SJSA1 (cell line): ENCODE results near the gene PPFIA4. TPM values are rescaled to one million over a fixed set of nuclear protein-coding genes. Genes with fewer than 3 reads are reported as not detected.
A peak's percentile ranks its signal among the peaks of the same experiment; 100 is the strongest.
"Not testable (repeated sequence)": the region's sequence is repeated elsewhere in the genome, so short reads cannot be mapped to it uniquely, and the experiment has no call there.

ENCODE experiments used
- DNase-seq, 2 experiments: peaks; one replicate each; pipeline ENCODE4 v3.0.0-alpha.2; 2015 to 2020; ENCODE audit warnings: low spot score in 2 of 2, low read depth in 1 of 2
- H3K27ac ChIP-seq: fragments of 250-450 bp; sonication (Bioruptor Pico); 2 replicates; pipeline ENCODE4 v1.5.1; 2020; ENCODE audit warnings: mild to moderate bottlenecking, moderate library complexity
- H3K27me3 ChIP-seq: fragments of 250-450 bp; sonication (Bioruptor Pico); replicated peaks from 2 replicates; pipeline ENCODE4 v1.5.1; 2020; ENCODE audit warnings: mild to moderate bottlenecking, moderate library complexity
- H3K36me3 ChIP-seq: fragments of 250-450 bp; sonication (Bioruptor Pico); 2 replicates; pipeline ENCODE4 v1.5.1; 2020; ENCODE audit warnings: mild to moderate bottlenecking
- H3K4me1 ChIP-seq: fragments of 250-450 bp; sonication (Bioruptor Pico); replicated peaks from 2 replicates; pipeline ENCODE4 v1.6.1; 2021; ENCODE audit warnings: mild to moderate bottlenecking
- H3K4me3 ChIP-seq: fragments of 250-450 bp; sonication (Bioruptor Pico); 2 replicates; pipeline ENCODE4 v1.5.1; 2020; ENCODE audit warnings: mild to moderate bottlenecking
- H3K9me3 ChIP-seq: fragments of 250-450 bp; sonication (Bioruptor Pico); replicated peaks from 2 replicates; pipeline ENCODE4 v1.5.1; 2020; ENCODE audit warnings: mild to moderate bottlenecking
- total RNA-seq: library from RNA; depleted of rRNA; stranded (reverse); fragments of >200 nt; shearing (Covaris generic); gene quantifications from 2 replicates; pipeline ENCODE4 v1.2.3, GENCODE V29; 2014; rRNA removed

Gene PPFIA4
- total RNA-seq, result not detected in 2 replicates

DNA sequence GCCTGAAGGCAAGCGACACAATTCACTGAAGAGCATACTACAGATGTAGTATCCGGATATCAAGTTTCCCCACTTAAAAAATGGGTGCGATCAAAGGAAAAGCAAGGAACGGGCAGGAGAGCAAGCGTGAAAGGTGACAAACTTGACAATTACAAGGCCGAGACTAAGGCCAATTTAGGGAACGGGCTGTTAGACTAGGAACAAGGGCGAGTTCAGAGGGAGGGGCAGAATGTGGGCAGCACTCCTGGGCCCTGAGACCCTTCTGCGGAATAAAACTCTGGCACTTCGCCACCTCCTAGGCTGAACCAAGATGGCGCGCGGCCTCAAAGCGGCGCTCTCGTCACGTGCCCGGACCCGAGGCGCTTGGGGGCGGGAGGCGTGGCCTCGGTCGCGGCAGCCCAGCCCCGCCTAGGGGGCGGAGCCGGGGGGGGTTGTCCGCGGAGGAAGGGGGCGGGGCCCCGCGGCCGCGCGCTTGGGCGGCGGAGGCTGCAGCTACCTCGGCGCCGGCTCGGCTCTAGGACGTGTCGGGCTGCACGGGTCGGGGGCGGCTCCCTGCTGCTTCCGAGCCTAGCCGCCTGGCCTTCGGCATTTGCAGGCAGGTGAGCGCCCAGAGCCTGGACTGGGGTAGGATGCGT lies at the start of gene PPFIA4:
TSS of gene PPFIA4 (plus strand) at position 461 of the 635 bp plus-strand sequence. CDS start 12,518 bp downstream, outside the sequence.
- Histone ChIP-seq H3K27me3 (peaks cover 9% of the 10 kb centered on the region), H3K4me3 (peak within 1 kb of the TSS; percentile 34), H3K9me3 (no peaks in the 10 kb centered on the region), H3K4me1 (peaks cover 10% of the 10 kb centered on the region), H3K36me3 (peaks cover 30% of the 10 kb centered on the region), H3K27ac (no peak within 1 kb of the TSS)
- DNase-seq, result peak; percentile 37 to 69

DNA sequence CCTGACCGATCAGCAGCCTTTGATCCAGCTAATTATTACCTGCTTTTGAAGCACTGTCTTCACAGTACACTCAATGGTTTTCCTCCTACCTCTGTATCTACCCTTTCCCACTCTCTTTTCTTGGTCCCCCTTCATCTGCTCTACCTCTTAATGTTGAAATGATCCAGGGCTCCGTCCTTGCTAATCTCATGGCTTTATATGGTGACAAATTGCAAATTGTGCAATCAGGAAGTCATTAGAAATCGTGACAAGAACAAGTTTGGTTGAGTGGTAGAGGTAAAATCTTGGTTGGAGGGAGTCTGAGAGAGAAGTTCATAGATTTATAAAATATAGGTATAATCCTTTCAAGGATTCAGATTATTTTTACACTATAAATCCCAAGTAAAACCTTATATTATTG lies 49.7 kb upstream of the PPFIA4 start:
- H3K4me1 ChIP-seq, result no peaks in the 10 kb centered on the region
- H3K9me3 ChIP-seq, result no peaks in the 10 kb centered on the region
- no peak overlapping the region for H3K27ac ChIP-seq
- no peaks in the 10 kb centered on the region for H3K36me3 ChIP-seq
- no peak overlapping the region for H3K4me3 ChIP-seq
- no peak for DNase-seq
- H3K27me3 ChIP-seq, result peaks cover 72% of the 10 kb centered on the region

DNA sequence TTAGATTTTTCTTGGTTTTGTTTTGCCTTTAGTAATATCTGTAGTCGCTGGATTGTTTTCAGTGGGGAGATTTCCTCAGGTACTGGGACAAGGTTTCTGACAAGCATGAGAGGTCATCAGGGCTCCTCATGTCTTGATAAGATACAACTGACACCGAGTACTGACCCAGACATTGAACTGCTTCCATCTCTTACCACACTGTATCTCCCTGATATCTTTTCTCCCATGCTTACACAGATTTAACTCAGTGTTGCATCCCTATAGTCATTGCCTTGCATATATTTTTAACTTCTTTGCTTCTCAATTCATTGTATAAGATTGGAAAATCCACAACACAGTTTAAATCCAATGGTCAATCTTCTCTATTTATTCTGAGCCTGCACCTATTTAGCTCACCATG lies 46.8 kb upstream of the PPFIA4 start:
- Histone ChIP-seq H3K9me3 (no peaks in the 10 kb centered on the region), H3K27ac (no peak overlapping the region), H3K4me3 (no peak overlapping the region), H3K27me3 (peaks cover 61% of the 10 kb centered on the region), H3K4me1 (no peaks in the 10 kb centered on the region), H3K36me3 (no peaks in the 10 kb centered on the region)
- DNase-seq, result no peak

DNA sequence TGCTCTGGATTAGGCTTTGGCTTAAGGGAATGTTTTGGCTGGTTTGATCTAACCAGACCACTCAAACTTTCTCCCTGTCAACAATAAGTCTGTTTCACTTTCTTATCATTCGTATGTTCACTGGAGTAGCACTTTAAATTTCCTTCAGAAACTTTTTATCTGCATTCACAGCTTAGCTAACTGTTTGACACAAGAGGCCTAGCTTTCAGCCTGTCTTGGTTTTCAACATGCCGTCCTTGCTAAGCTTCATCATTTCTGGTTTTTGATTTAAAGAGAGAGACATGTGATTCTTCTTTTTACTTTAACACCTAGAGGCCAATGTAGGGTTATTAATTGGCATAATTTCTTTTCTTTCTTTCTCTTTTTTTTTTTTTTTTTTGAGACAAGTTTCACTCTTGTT lies 44.4 kb upstream of the PPFIA4 start:
- H3K4me3 ChIP-seq, result no peak overlapping the region
- DNase-seq, result no peak
- peaks cover 61% of the 10 kb centered on the region for H3K27me3 ChIP-seq
- H3K4me1 ChIP-seq, result no peaks in the 10 kb centered on the region
- H3K9me3 ChIP-seq, result no peaks in the 10 kb centered on the region
- no peak overlapping the region for H3K27ac ChIP-seq
- no peaks in the 10 kb centered on the region for H3K36me3 ChIP-seq

DNA sequence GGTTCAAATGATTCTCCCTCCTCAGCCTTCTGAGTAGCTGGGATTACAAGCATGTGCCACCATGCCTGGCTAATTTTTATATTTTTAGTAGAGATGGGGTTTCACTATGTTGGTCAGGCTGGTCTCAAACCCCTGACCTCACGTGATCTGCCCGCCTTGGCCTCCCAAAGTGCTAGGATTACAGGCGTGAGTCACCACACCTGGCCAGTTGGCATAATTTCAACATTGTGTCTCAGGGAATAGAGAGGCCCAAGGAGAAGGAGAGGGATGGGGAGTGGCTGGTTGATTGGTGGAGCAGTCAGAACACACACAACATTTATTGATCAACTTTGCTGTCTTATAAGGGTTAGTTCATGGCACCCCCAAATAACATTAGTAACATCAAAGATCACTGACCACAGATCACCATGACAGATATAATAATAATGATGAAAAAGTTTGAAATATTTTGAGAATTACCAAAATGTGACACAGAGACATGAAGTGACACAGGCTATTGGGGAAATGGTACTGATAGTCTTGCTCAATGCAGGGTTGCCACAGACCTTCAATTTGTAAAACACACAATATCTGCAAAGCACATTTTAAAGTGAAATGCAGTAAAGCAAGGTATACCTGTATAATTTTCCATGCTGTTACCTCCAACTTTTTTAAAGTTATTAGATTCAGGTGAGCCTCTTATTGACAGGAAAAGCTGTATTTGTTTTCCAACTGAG lies 43.4 kb upstream of the PPFIA4 start:
- no peak for DNase-seq
- H3K36me3 ChIP-seq, result no peaks in the 10 kb centered on the region
- no peaks in the 10 kb centered on the region for H3K9me3 ChIP-seq

DNA sequence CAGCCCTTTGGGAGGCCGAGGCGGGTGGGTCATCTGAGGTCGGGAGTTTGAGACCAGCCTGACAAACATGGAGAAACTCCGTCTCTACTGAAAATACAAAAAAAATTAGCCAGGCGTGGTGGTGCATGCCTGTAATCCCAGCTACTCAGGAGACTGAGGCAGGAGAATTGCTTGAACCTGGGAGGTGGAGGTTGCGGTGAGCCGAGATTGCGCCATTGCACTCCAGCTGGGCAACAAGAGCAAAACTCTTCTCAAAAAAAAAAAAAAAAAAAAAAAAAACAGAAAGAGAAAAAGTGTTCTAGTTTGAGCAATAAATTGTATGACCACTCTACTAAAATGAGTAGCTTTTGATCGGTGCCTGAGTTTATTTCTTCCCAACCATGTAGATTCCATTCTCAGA lies 40.2 kb upstream of the PPFIA4 start:
- DNase-seq, H3K27ac ChIP-seq, H3K4me3 ChIP-seq, H3K9me3 ChIP-seq, H3K36me3 ChIP-seq, H3K4me1 ChIP-seq: not testable (repeated sequence)
- peaks cover 37% of the 10 kb centered on the region for H3K27me3 ChIP-seq

More for the DNA sequence above, 43.4 kb upstream of the PPFIA4 start:
- H3K27me3 ChIP-seq, result peaks cover 52% of the 10 kb centered on the region
- no peaks in the 10 kb centered on the region for H3K4me1 ChIP-seq
- no peak overlapping the region for H3K4me3 ChIP-seq
- H3K27ac ChIP-seq, result no peak overlapping the region

DNA sequence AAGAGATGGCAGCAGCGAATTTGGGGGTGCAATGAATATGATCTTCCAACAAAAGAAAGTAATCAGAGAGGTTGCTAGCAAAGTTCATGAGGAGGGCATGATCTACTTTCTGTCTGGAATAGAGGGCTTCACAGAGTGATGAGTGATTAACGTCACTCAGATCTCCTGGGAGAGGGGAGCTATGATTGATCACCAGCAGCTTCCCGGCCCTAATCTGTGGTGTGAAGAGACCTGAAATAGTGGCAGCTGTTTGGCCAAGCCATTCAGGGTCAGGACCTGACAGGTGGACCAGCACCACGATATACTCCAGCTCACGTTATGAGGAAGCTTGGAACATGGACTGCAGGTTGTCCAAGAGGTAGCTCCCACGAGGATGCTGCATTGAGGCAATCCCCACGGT lies 39.0 kb upstream of the PPFIA4 start:
- DNase-seq, result no peak
- Histone ChIP-seq H3K4me3 (no peak overlapping the region), H3K27ac (no peak overlapping the region), H3K36me3 (no peaks in the 10 kb centered on the region), H3K27me3 (peaks cover 44% of the 10 kb centered on the region), H3K9me3 (no peaks in the 10 kb centered on the region), H3K4me1 (no peaks in the 10 kb centered on the region)

DNA sequence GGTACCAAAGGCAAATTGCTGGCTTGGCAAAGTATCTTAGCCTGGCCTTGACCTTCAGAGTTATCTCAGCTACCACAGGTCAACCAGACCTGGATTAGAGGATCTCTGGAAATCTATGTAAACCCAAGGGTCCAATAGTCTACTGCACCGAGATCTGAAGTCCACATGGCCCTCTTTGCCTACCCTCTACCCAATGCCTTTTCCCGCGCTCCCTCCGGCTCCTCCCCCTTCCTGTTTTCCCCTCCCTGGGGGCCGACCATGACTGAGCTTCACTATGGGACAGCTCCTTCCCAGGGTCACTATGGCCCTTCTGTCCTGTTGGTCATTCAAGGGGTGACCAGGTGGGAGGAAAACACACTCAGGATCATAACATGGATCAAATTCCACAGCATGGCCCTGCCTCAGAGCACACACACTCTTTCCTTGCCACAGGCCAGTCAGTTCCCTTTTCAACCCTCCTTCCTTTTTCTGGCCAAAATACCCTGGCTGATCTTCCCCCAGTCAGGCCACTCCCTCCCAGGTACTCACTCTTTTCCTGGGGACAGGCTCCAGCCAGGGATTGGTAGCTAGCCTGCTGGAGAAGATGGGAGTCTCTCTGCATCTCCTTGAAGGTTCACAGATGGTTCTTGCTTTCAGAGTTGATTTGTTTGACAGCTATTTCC lies 38.2 kb upstream of the PPFIA4 start:
- no peak for DNase-seq
- H3K27me3 ChIP-seq, result peaks cover 52% of the 10 kb centered on the region
- no peaks in the 10 kb centered on the region for H3K4me1 ChIP-seq
- no peaks in the 10 kb centered on the region for H3K9me3 ChIP-seq
- H3K36me3 ChIP-seq, result no peaks in the 10 kb centered on the region
- no peak overlapping the region for H3K27ac ChIP-seq
- H3K4me3 ChIP-seq, result no peak overlapping the region

DNA sequence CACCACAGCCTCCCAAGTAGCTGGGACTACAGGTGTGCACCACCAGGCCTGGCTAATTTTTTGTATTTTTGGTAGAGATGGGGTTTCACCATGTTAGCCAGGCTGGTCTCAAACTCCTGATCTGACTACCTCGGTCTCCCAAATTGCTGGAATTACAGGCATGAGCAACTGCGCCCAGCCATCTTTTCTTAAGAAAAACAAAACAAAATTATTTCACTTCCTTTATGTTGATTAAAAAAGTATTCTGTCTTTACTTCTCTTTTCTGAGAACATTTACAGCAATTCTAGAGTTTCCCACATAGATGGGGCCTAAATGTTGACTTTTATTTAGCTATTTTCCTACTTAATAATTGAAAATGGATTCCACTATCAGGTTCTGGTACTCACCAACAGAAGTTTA lies 36.4 kb upstream of the PPFIA4 start:
- no peaks in the 10 kb centered on the region for H3K36me3 ChIP-seq
- H3K4me1 ChIP-seq, result no peaks in the 10 kb centered on the region
- H3K4me3 ChIP-seq, result no peak overlapping the region
- peaks cover 51% of the 10 kb centered on the region for H3K27me3 ChIP-seq
- no peak for DNase-seq
- H3K9me3 ChIP-seq, result no peaks in the 10 kb centered on the region
- H3K27ac ChIP-seq, result no peak overlapping the region

DNA sequence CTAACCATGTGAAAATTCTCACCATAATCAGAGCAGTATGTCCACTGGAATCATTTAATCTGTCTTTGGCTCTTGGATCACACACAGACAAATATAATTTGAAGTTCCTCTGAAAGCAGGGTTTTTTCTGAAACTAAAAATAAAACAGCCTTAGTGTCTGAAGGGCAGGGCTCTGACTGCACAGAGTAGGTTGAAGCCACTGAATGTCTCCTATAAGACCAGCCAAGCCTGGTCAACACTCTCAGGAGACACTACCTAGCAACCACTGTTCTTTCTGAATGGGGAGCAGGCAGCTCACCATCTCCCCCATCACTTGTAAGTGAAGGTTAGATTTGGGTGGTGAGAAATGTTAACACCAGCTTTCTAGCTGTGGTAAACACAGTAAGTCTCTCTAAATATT lies 35.2 kb upstream of the PPFIA4 start:
- Histone ChIP-seq H3K36me3 (no peaks in the 10 kb centered on the region), H3K9me3 (no peaks in the 10 kb centered on the region), H3K27me3 (peaks cover 57% of the 10 kb centered on the region), H3K4me3 (no peak overlapping the region), H3K4me1 (no peaks in the 10 kb centered on the region), H3K27ac (no peak overlapping the region)
- no peak for DNase-seq

DNA sequence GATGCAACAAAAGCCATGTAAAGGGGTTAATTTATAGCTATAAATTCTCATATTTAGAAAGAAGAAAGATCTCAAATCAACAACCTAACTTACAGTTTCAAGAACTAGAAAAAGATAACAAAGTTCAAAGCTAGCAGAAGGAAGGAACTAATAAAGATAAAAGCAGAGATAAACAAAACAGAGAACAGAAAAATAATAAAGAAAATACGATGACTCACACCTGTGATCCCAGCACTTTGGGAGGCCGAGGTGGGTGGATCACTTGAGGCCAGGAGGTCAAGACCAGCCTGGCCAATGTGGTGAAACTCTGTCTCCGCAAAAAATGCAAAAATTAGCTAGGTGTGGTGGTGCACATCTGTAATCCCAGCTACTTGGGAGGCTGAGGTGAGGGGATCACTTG lies 31.5 kb upstream of the PPFIA4 start:
- no peak for DNase-seq
- Histone ChIP-seq H3K4me3 (no peak overlapping the region), H3K27ac (no peak overlapping the region), H3K36me3 (no peaks in the 10 kb centered on the region), H3K4me1 (no peaks in the 10 kb centered on the region), H3K27me3 (peaks cover 61% of the 10 kb centered on the region), H3K9me3 (no peaks in the 10 kb centered on the region)

DNA sequence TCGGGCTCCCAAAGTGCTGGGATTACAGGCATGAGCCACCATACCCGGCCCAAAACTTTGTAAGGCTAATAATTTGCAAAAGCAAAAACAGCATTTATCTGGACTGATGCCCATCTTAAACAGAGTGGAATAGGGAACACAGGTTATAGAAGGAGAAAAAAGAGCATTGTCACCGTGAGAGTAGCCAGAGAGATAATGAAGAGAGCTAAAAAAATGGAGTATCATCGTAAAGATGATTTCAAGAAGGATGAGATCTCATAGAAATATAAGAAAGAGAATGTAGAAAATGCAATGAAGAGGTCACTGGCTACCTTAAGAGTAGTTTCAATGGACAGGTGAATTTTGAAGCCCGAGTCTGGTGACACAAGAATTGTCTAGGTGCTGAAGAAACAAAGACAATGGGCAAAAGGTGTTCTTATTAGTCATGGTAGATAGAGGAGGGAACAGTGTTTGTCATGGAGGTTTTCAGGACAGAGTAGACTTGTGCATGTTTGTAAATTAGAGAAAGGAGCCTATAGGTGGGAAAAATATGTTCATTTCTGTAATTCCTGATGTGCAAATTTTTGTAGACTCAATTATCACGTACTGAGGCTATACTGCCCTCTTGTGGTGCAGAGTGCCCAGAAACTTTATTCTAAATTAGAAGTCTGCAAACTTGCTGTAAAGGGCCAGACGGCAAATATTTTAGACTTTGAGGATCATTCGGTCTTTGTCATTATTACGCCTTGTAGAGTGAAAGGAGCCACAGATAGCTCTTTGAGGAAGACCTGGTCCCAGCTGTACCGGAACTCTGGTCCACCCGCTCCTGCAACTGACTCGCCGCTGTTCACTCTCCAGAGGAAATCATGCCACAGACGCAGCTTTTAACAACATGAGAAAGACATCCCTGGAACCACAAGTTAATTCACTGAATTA lies 27.2 kb upstream of the PPFIA4 start:
- Histone ChIP-seq H3K36me3 (no peaks in the 10 kb centered on the region), H3K27ac (no peak overlapping the region), H3K4me1 (no peaks in the 10 kb centered on the region), H3K9me3 (no peaks in the 10 kb centered on the region), H3K27me3 (peaks cover 29% of the 10 kb centered on the region), H3K4me3 (no peak overlapping the region)
- DNase-seq, result peak in 1 of 2 experiments; percentile 39

DNA sequence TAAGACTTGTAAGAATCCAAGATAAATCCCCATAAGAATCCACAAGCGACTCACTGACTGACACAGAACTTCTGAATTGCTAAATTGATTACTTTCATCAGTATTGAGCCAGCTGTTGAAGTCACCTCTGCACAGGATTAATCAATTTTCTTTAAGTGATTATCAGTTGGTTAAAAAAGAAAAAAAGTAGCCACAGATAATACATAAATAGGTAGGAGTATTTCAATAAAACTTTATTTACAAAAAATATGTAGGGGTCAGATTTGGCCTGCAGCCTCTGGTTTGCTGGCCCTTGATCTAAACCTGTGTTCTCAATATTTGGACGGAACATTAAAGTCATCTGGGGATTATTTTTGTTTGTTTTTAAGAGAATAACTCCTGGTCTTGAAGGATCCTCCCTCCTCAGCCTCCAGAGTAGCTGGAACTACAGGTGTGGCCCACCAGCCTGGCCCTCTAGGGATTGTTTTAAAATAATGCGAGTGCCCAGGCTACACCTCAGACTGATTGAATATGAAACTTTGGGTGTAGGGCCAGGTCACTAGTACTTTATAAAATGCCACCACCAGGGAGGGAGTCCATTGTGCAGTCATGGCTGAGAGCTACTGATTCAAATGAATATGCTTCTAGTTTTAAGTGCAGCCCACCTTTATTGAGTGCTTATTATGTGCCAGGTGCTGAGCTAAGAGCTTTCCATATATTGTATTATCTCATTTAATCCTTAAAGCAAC lies 25.9 kb upstream of the PPFIA4 start:
- Histone ChIP-seq H3K27ac (no peak overlapping the region), H3K4me1 (no peaks in the 10 kb centered on the region), H3K9me3 (no peaks in the 10 kb centered on the region), H3K36me3 (no peaks in the 10 kb centered on the region), H3K27me3 (peaks cover 19% of the 10 kb centered on the region), H3K4me3 (no peak overlapping the region)
- no peak for DNase-seq
